ENCODE data around the gene DBR1.

DNA sequence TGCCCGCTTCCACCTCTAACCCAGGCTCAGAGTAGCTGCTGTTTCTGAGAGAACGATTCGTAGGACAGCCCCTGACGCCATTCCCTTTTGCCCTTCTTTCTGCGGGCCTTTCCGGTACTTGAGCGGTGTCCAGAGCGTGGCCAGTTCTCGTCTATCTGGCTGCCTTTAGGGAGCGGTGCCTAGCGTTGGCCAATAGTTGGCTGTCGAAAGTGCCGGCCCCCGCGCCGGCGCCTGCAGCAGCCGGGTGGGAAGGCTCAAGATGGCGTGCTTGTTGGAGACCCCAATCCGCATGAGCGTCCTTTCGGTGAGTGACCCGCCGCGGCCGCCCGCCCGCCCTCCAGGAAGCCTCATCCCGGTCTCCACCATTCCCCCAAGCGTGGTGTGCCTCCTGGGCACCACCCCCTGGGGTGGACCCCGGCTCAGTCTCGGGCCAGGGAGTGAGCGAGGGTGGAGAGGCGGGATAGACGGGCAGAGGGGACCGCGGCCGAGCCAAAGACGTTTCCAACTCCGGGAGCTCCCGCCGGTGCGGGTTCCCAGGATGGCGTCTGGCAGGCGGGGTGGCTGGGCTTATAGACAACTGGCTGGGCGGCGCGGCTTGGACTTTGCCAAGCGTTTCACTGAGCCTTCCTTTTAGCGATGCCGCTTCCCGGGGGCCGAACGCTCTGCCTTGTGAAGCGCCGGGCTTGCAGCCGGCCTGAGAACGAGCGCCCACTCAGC lies 12.7 kb upstream of the DBR1 start, which contains the start of gene ARMC8:
- TF ChIP-seq POLR2A (IDR thresholded peaks at IDR 0.05; ENCODE audit: low read length) (peak; percentile 89), GATA1 (IDR thresholded peaks at IDR 0.05; ENCODE audit: low read depth, low read length) (no peak)

Measured in erythroblast (primary cell).